GM12873 (cell line): Measurements from ENCODE around the gene CST7.

Experiments
- CTCF ChIP-seq: IDR thresholded peaks from 2 replicates; pipeline ENCODE4 v1.5.1; 2012; ENCODE audit warnings: low read depth, mild to moderate bottlenecking, moderate library complexity, low read length, control low read depth; ENCODE audit not compliant: insufficient read depth; ENCODE audit errors: missing control alignments

CST7 gene

DNA sequence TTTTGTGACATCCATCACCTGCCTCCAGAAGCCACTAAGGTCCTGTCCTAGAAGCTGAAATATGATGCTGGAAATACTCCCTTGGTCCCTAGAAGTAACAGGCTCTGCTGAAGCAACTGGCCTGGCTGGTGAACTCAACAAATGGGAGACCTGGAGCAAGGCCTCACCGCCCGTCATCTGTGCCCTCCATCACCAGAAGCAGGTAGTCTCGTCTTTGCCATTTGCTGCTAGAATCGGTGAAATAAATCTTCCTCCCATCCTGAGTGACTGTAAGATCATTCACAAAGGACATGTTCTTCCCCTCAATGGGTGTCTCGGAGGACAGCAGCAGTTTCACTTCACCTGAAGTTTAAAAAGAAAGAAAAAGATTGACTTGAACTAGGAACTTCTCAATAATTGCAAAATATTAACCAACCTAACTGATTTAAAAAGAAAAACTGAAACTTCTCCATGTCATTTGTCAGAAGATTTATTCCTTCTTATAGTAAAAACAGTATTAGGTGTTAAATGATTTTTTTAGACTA, 21.0 kb downstream of the CST7 start:
- no peak for TF ChIP-seq CTCF

GRCh38 chr20:24970754-24971153, 21.7 kb downstream of the CST7 start:
- no peak for TF ChIP-seq CTCF

GRCh38 chr20:24971376-24972101, 22.5 kb downstream of the CST7 start:
- no peak for TF ChIP-seq CTCF

- no peak for TF ChIP-seq CTCF
Observed at GRCh38 chr20:24972341-24972740, 23.3 kb downstream of the CST7 start.

- no peak for TF ChIP-seq CTCF
Observed at GRCh38 chr20:24977336-24977735, 28.3 kb downstream of the CST7 start.

DNA sequence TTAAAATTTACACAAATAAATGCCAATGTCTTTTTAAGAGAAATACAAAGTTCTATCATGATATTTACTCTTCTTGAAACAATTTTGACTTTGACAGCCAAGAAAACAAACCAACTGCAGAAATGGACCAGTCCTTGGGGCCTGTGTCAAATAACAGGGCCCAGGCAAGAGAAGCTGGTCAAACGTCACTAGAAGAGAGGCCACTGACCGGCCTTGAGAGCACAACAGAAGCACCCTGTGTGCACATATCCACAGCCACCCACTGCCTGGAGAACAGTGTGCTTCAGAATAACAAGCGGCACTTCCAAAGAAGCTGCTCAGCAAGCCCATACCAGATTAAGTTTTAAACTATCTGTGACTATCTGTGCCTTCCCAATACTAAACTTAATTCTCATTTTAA, 28.7 kb downstream of the CST7 start:
- TF ChIP-seq CTCF: no peak

DNA sequence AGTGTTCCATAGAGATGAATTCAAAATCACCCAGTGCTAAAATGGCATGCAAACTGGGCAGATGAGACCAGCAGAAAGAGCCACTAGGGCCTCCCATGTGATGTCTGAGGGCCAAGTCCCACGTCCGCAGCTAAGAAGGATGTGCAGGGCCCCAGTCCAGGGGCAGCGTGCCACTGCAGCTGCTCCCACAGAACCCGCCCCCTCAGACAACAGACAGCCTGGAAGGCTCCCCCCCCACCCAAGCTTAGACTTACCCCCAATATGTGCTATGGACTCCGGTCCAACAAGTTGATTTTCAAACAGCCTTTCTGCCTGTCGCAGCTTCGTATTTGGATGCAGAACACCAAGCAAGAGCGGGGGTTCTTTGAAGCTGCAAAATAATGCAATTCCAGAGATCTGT, 29.4 kb downstream of the CST7 start:
- TF ChIP-seq CTCF: no peak
